ENCODE data around the gene PLEKHG2.

The PLEKHG2 gene

DNA sequence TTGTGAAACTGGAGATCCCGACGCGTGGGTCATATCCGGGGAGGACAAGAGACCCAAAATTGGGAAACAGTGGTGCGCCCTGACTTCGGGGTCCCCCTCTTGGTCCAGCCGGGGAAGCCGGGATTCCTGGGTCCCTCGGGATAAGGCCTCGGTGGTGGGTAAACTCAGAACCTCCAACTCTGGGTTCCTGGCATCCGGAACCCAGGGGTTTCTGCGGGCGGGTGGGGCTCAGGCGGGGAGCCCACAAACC lies 5.1 kb upstream of the PLEKHG2 start:
- no peak overlapping the region for H2AFZ ChIP-seq (ENCODE audit: low read length, unreplicated experiment)
- H3K36me3 ChIP-seq (ENCODE audit: insufficient read depth, low read length) = peaks cover 17% of the 10 kb centered on the region; the same call in 1 of the 2 replicates
- peak overlapping the region; percentile 82 for H3K4me3 ChIP-seq (ENCODE audit: low read depth, low read length)
- peak overlapping the region; percentile 98 for H3K27ac ChIP-seq (ENCODE audit: low read depth, low read length)
- H3K27me3 ChIP-seq (ENCODE audit: insufficient read depth, low read length) = no peaks in the 10 kb centered on the region
- H3K79me2 ChIP-seq (ENCODE audit: control insufficient read depth, insufficient read depth, low read length, unreplicated experiment) = peaks cover 27% of the 10 kb centered on the region
- H3K4me1 ChIP-seq (ENCODE audit: control insufficient read depth, insufficient read depth, low read length, unreplicated experiment) = peaks cover 22% of the 10 kb centered on the region

DNA sequence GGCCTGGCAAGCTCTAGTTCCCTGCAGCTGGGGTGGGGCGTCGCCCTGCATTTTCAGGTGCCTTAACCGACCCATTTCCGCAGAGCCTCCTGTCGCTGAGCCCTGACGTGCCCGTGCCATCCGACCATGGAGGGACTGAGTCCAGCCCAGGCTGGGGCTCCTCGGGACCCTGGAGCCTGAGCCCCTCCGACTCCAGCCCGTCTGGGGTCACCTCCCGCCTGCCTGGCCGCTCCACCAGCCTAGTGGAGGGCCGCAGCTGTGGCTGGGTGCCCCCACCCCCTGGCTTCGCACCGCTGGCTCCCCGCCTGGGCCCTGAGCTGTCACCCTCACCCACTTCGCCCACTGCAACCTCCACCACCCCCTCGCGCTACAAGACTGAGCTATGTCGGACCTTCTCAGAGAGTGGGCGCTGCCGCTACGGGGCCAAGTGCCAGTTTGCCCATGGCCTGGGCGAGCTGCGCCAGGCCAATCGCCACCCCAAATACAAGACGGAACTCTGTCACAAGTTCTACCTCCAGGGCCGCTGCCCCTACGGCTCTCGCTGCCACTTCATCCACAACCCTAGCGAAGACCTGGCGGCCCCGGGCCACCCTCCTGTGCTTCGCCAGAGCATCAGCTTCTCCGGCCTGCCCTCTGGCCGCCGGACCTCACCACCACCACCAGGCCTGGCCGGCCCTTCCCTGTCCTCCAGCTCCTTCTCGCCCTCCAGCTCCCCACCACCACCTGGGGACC lies 4.6 kb upstream of the PLEKHG2 start:
- Histone ChIP-seq H2AFZ (ENCODE audit: low read length, unreplicated experiment) (no peak overlapping the region), H3K79me2 (ENCODE audit: control insufficient read depth, insufficient read depth, low read length, unreplicated experiment) (peaks cover 27% of the 10 kb centered on the region), H3K36me3 (ENCODE audit: insufficient read depth, low read length) (peaks cover 17% of the 10 kb centered on the region; the same call in 1 of the 2 replicates), H3K27me3 (ENCODE audit: insufficient read depth, low read length) (no peaks in the 10 kb centered on the region), H3K27ac (ENCODE audit: low read depth, low read length) (peak overlapping the region; percentile 98), H3K4me3 (ENCODE audit: low read depth, low read length) (peak overlapping the region; percentile 82), H3K4me1 (ENCODE audit: control insufficient read depth, insufficient read depth, low read length, unreplicated experiment) (peaks cover 19% of the 10 kb centered on the region)

DNA sequence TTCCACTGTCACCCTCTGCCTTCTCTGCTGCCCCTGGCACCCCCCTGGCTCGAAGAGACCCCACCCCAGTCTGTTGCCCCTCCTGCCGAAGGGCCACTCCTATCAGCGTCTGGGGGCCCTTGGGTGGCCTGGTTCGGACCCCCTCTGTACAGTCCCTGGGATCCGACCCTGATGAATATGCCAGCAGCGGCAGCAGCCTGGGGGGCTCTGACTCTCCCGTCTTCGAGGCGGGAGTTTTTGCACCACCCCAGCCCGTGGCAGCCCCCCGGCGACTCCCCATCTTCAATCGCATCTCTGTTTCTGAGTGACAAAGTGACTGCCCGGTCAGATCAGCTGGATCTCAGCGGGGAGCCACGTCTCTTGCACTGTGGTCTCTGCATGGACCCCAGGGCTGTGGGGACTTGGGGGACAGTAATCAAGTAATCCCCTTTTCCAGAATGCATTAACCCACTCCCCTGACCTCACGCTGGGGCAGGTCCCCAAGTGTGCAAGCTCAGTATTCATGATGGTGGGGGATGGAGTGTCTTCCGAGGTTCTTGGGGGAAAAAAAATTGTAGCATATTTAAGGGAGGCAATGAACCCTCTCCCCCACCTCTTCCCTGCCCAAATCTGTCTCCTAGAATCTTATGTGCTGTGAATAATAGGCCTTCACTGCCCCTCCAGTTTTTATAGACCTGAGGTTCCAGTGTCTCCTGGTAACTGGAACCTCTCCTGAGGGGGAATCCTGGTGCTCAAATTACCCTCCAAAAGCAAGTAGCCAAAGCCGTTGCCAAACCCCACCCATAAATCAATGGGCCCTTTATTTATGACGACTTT lies 3.9 kb upstream of the PLEKHG2 start:
- peaks cover 17% of the 10 kb centered on the region; the same call in 1 of the 2 replicates for H3K36me3 ChIP-seq (ENCODE audit: insufficient read depth, low read length)
- peak overlapping the region; percentile 98 for H3K27ac ChIP-seq (ENCODE audit: low read depth, low read length)
- H3K4me1 ChIP-seq (ENCODE audit: control insufficient read depth, insufficient read depth, low read length, unreplicated experiment) = peaks cover 14% of the 10 kb centered on the region
- no peaks in the 10 kb centered on the region for H3K27me3 ChIP-seq (ENCODE audit: insufficient read depth, low read length)
- H3K4me3 ChIP-seq (ENCODE audit: low read depth, low read length) = peak overlapping the region; percentile 82
- H3K79me2 ChIP-seq (ENCODE audit: control insufficient read depth, insufficient read depth, low read length, unreplicated experiment) = peaks cover 27% of the 10 kb centered on the region
- H2AFZ ChIP-seq (ENCODE audit: low read length, unreplicated experiment) = no peak overlapping the region

DNA sequence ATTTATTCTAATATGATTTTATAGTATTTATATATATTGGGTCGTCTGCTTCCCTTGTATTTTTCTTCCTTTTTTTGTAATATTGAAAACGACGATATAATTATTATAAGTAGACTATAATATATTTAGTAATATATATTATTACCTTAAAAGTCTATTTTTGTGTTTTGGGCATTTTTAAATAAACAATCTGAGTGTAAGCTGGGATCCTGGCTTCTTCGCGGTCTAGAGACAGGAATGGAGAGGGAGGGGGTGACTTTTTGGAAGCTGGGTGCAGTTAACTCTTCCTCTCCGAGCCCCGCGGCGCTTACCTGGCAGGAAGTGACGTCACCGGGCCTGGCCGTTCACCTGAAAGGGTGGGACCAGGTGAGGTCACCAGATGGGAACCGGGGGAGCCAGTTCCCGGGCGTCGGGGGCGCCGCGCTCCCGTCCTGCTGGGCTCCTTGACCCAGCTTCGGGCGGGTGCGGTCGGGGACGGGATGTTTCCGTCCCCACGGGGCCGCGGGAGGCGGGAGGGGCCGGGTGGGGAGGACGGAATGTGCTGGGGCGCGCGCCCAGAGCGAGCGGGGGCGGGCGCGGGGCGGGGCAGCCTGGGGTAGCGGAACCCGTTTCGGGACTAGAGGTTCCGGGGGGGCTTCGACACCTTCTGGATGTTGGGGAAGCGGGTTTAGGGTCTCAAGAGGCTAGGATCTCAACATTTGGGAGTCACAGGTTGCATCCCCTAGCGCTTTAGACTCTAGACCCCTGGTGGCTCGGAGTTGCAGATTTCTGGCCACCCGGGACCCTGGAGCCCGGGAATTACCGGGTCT lies 3.1 kb upstream of the PLEKHG2 start:
- peaks cover 17% of the 10 kb centered on the region; the same call in 1 of the 2 replicates for H3K36me3 ChIP-seq (ENCODE audit: insufficient read depth, low read length)
- peaks cover 21% of the 10 kb centered on the region for H3K4me1 ChIP-seq (ENCODE audit: control insufficient read depth, insufficient read depth, low read length, unreplicated experiment)
- H3K4me3 ChIP-seq (ENCODE audit: low read depth, low read length) = peak overlapping the region; percentile 82
- peaks cover 33% of the 10 kb centered on the region for H3K79me2 ChIP-seq (ENCODE audit: control insufficient read depth, insufficient read depth, low read length, unreplicated experiment)
- H3K27ac ChIP-seq (ENCODE audit: low read depth, low read length) = peak overlapping the region; percentile 98
- no peaks in the 10 kb centered on the region for H3K27me3 ChIP-seq (ENCODE audit: insufficient read depth, low read length)
- H2AFZ ChIP-seq (ENCODE audit: low read length, unreplicated experiment) = no peak overlapping the region

- H3K36me3 ChIP-seq (ENCODE audit: insufficient read depth, low read length) = peaks cover 17% of the 10 kb centered on the region; the same call in 1 of the 2 replicates
- peak overlapping the region; percentile 98 for H3K27ac ChIP-seq (ENCODE audit: low read depth, low read length)
- H3K4me3 ChIP-seq (ENCODE audit: low read depth, low read length) = peak overlapping the region; percentile 82
- no peak overlapping the region for H2AFZ ChIP-seq (ENCODE audit: low read length, unreplicated experiment)
- peaks cover 22% of the 10 kb centered on the region for H3K4me1 ChIP-seq (ENCODE audit: control insufficient read depth, insufficient read depth, low read length, unreplicated experiment)
- H3K27me3 ChIP-seq (ENCODE audit: insufficient read depth, low read length) = no peaks in the 10 kb centered on the region
- H3K79me2 ChIP-seq (ENCODE audit: control insufficient read depth, insufficient read depth, low read length, unreplicated experiment) = peaks cover 39% of the 10 kb centered on the region
These were observed 2.2 kb upstream of the PLEKHG2 start for GRCh38 chr19:39410017-39410830.

GRCh38 chr19:39410831-39411080 lies 1.7 kb upstream of the PLEKHG2 start:
- H3K4me3 ChIP-seq (ENCODE audit: low read depth, low read length) = peak overlapping the region; percentile 82
- H2AFZ ChIP-seq (ENCODE audit: low read length, unreplicated experiment) = no peak overlapping the region
- H3K4me1 ChIP-seq (ENCODE audit: control insufficient read depth, insufficient read depth, low read length, unreplicated experiment) = peaks cover 22% of the 10 kb centered on the region
- H3K79me2 ChIP-seq (ENCODE audit: control insufficient read depth, insufficient read depth, low read length, unreplicated experiment) = peaks cover 41% of the 10 kb centered on the region
- H3K36me3 ChIP-seq (ENCODE audit: insufficient read depth, low read length) = peaks cover 17% of the 10 kb centered on the region; the same call in 1 of the 2 replicates
- H3K27me3 ChIP-seq (ENCODE audit: insufficient read depth, low read length) = no peaks in the 10 kb centered on the region
- H3K27ac ChIP-seq (ENCODE audit: low read depth, low read length) = peak overlapping the region; percentile 98

DNA sequence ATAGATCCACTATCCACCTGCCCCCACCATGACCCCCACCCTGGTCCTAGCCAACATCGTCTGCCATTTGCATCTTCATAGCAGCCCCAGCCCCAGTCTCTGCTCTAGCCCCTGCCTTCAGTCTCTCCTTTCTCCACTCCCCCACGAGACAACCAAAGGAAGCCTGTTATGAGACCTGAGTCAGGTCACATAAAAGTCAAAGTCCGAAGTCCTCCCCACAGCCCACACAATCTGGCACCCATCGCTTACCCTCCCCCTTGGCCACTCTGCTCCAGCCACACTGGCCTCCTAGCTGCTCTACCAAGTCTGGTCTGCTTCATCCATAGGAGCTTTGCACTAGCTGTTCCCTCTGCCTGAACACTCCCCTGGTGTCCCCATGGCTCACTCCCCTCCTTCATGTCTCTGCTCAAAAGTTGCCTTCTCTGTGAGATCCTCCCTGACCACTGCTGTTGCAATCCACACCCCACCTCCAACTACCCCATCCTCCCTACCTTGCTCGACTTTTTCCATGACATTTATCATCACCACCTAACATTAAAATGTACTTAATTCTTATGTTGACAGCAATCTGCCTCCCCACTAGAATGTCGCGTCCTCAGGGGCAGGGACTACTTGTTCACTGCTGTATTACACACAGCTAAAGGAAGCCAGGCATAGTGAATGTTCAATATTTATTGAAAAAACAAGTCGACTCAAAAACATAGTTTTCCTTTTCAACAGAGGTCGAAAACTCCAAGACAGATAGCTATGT lies 1.2 kb upstream of the PLEKHG2 start:
- Histone ChIP-seq H3K4me1 (ENCODE audit: control insufficient read depth, insufficient read depth, low read length, unreplicated experiment) (peaks cover 22% of the 10 kb centered on the region), H3K27me3 (ENCODE audit: insufficient read depth, low read length) (no peaks in the 10 kb centered on the region), H3K79me2 (ENCODE audit: control insufficient read depth, insufficient read depth, low read length, unreplicated experiment) (peaks cover 41% of the 10 kb centered on the region), H2AFZ (ENCODE audit: low read length, unreplicated experiment) (no peak overlapping the region), H3K4me3 (ENCODE audit: low read depth, low read length) (peak overlapping the region; percentile 82), H3K27ac (ENCODE audit: low read depth, low read length) (peak overlapping the region; percentile 98), H3K36me3 (ENCODE audit: insufficient read depth, low read length) (peaks cover 17% of the 10 kb centered on the region; the same call in 1 of the 2 replicates)

- Histone ChIP-seq H3K4me3 (ENCODE audit: low read depth, low read length) (peak overlapping the region; percentile 82), H3K79me2 (ENCODE audit: control insufficient read depth, insufficient read depth, low read length, unreplicated experiment) (peaks cover 40% of the 10 kb centered on the region), H2AFZ (ENCODE audit: low read length, unreplicated experiment) (no peak overlapping the region), H3K36me3 (ENCODE audit: insufficient read depth, low read length) (peaks cover 17% of the 10 kb centered on the region; the same call in 1 of the 2 replicates), H3K27ac (ENCODE audit: low read depth, low read length) (peak overlapping the region; percentile 98), H3K4me1 (ENCODE audit: control insufficient read depth, insufficient read depth, low read length, unreplicated experiment) (peaks cover 22% of the 10 kb centered on the region), H3K27me3 (ENCODE audit: insufficient read depth, low read length) (no peaks in the 10 kb centered on the region)
These were observed 703 bp upstream of the PLEKHG2 start for GRCh38 chr19:39411832-39412099.

- peak overlapping the region; percentile 53 for H2AFZ ChIP-seq (ENCODE audit: low read length, unreplicated experiment)
- peak overlapping the region; percentile 86 for H3K4me3 ChIP-seq (ENCODE audit: low read depth, low read length)
- H3K36me3 ChIP-seq (ENCODE audit: insufficient read depth, low read length) = peaks cover 11% of the 10 kb centered on the region; the same call in 1 of the 2 replicates
- H3K79me2 ChIP-seq (ENCODE audit: control insufficient read depth, insufficient read depth, low read length, unreplicated experiment) = peaks cover 29% of the 10 kb centered on the region
- H3K4me1 ChIP-seq (ENCODE audit: control insufficient read depth, insufficient read depth, low read length, unreplicated experiment) = peaks cover 22% of the 10 kb centered on the region
- H3K27me3 ChIP-seq (ENCODE audit: insufficient read depth, low read length) = no peaks in the 10 kb centered on the region
- H3K27ac ChIP-seq (ENCODE audit: low read depth, low read length) = peak overlapping the region; percentile 82
These were observed 400 bp downstream of the PLEKHG2 start for GRCh38 chr19:39412867-39413271.

Data from ACC112 (cell line).